ENCODE results near the gene NFE2L1. TPM values are rescaled to one million over a fixed set of nuclear protein-coding genes. Genes with fewer than 3 reads are reported as not detected.

The NFE2L1 gene
- total RNA-seq, 2 donors from 2014 or later, result 87.8 to 244 TPM

- H3K4me3 ChIP-seq, result peak overlapping the region; percentile 6 to 21
- intact Hi-C loops (cut with DNase I), result no loop called here
- peaks cover 5% of the 10 kb centered on the region for H3K4me1 ChIP-seq (replicated peaks)
- no peak overlapping the region for H3K27ac ChIP-seq
- H3K9me3 ChIP-seq, result no peaks in the 10 kb centered on the region
- no peaks in the 10 kb centered on the region for H3K36me3 ChIP-seq
- H3K27me3 ChIP-seq (replicated peaks; ENCODE audit: insufficient read depth), result no peaks in the 10 kb centered on the region
- no peak for DNase-seq (ENCODE audit: low spot score)
- TF ChIP-seq POLR2AphosphoS5 (IDR thresholded peaks at IDR 0.05) (no peak), CTCF (IDR thresholded peaks at IDR 0.05) (peak in 2 of 4 experiments; percentile 18 to 31)
- 14% methylated on average over 23 of the region's 23 CpGs for WGBS
Measured at GRCh38 chr17:48011405-48012150, 36.6 kb upstream of the NFE2L1 start.

GRCh38 chr17:48012151-48012520 is 36.0 kb upstream of the NFE2L1 start:
- no peaks in the 10 kb centered on the region for H3K27me3 ChIP-seq (replicated peaks; ENCODE audit: insufficient read depth)
- no peak for TF ChIP-seq CTCF (IDR thresholded peaks at IDR 0.05)
- no peak for TF ChIP-seq POLR2AphosphoS5 (IDR thresholded peaks at IDR 0.05)
- WGBS, result under 1% methylated on average over 32 of the region's 34 CpGs

GRCh38 chr17:48012654-48013053 is 35.5 kb upstream of the NFE2L1 start:
- H3K4me3 ChIP-seq, result no peak overlapping the region
- no peak for TF ChIP-seq POLR2A (IDR thresholded peaks at IDR 0.05)
- TF ChIP-seq POLR2AphosphoS5 (IDR thresholded peaks at IDR 0.05), result no peak
- no peak for TF ChIP-seq CTCF (IDR thresholded peaks at IDR 0.05)
- no peaks in the 10 kb centered on the region for H3K36me3 ChIP-seq
- no peak for DNase-seq (ENCODE audit: low spot score)
- H3K4me1 ChIP-seq (replicated peaks), result peaks cover 5% of the 10 kb centered on the region
- WGBS, result 39% methylated on average over 5 of the region's 5 CpGs
- H3K9me3 ChIP-seq, result no peaks in the 10 kb centered on the region
- intact Hi-C loops (cut with DNase I), result no loop called here
- H3K27ac ChIP-seq, result no peak overlapping the region
- no peaks in the 10 kb centered on the region for H3K27me3 ChIP-seq (replicated peaks; ENCODE audit: insufficient read depth)

More at GRCh38 chr17:48012151-48012520, 36.0 kb upstream of the NFE2L1 start:
- H3K27ac ChIP-seq, result no peak overlapping the region
- H3K4me3 ChIP-seq, result peak overlapping the region; percentile 6 to 21
- DNase-seq (ENCODE audit: low spot score), result no peak
- intact Hi-C loops (cut with DNase I), result no loop called here
- no peaks in the 10 kb centered on the region for H3K36me3 ChIP-seq
- H3K4me1 ChIP-seq (replicated peaks), result peaks cover 5% of the 10 kb centered on the region
- no peaks in the 10 kb centered on the region for H3K9me3 ChIP-seq

GRCh38 chr17:48013876-48014594 is 34.1 kb upstream of the NFE2L1 start:
- DNase-seq (ENCODE audit: low spot score), result no peak
- Histone ChIP-seq H3K9me3 (no peaks in the 10 kb centered on the region), H3K4me3 (no peak overlapping the region), H3K27ac (no peak overlapping the region), H3K4me1 (replicated peaks) (peaks cover 5% of the 10 kb centered on the region), H3K36me3 (no peaks in the 10 kb centered on the region), H3K27me3 (replicated peaks; ENCODE audit: insufficient read depth) (no peaks in the 10 kb centered on the region)
- WGBS, result 79% methylated on average over 6 of the region's 6 CpGs
- TF ChIP-seq POLR2AphosphoS5 (IDR thresholded peaks at IDR 0.05), result no peak
- TF ChIP-seq POLR2A (IDR thresholded peaks at IDR 0.05), result no peak
- TF ChIP-seq CTCF (IDR thresholded peaks at IDR 0.05), result no peak
- intact Hi-C loops (cut with DNase I), result no loop called here

Data from prostate gland (tissue), 2 donors.